ENCODE results near the gene KRCC1. TPM values are rescaled to one million over a fixed set of nuclear protein-coding genes. Genes with fewer than 3 reads are reported as not detected.
"Not testable (repeated sequence)": the region's sequence is repeated elsewhere in the genome, so short reads cannot be mapped to it uniquely, and the experiment has no call there.

KRCC1 gene
- total RNA-seq, 2 donors from 2014 or later: 7.4 to 17.3 TPM

GRCh38 chr2:88048541-88048940, 7.0 kb downstream of the KRCC1 start:
- Mint-ChIP-seq H3K4me3 (no peak overlapping the region), H3K36me3 (peaks cover 7% of the 10 kb centered on the region), H3K27me3 (no peaks in the 10 kb centered on the region), H3K4me1 (ENCODE audit: low read depth in 2 of 2) (peaks cover 7 to 21% of the 10 kb centered on the region in 2 donors), H3K27ac (no peak overlapping the region), H3K9me3 (no peaks in the 10 kb centered on the region)
- ATAC-seq (no peak), DNase-seq (ENCODE audit: low spot score) (no peak)

GRCh38 chr2:88045561-88045960, 10.0 kb downstream of the KRCC1 start:
- not testable (repeated sequence) for H3K27ac Mint-ChIP-seq; H3K36me3 Mint-ChIP-seq; H3K27me3 Mint-ChIP-seq; DNase-seq (ENCODE audit: low spot score); H3K4me3 Mint-ChIP-seq; H3K9me3 Mint-ChIP-seq; ATAC-seq
- peaks cover 12 to 25% of the 10 kb centered on the region in 2 donors for H3K4me1 Mint-ChIP-seq (ENCODE audit: low read depth in 2 of 2)

GRCh38 chr2:88042476-88042875, 13.1 kb downstream of the KRCC1 start:
- Mint-ChIP-seq H3K27ac (peak overlapping the region in 1 of 2 donors; percentile 17), H3K27me3 (no peaks in the 10 kb centered on the region), H3K4me3 (no peak overlapping the region), H3K4me1 (ENCODE audit: low read depth in 2 of 2) (peaks cover 21 to 30% of the 10 kb centered on the region in 2 donors), H3K9me3 (no peaks in the 10 kb centered on the region), H3K36me3 (peaks cover 4% of the 10 kb centered on the region)
- DNase-seq (ENCODE audit: low spot score) (no peak), ATAC-seq (no peak)

- Mint-ChIP-seq H3K36me3 (peaks cover 8% of the 10 kb centered on the region), H3K27me3 (no peaks in the 10 kb centered on the region), H3K4me1 (ENCODE audit: low read depth in 2 of 2) (peaks cover 26 to 28% of the 10 kb centered on the region in 2 donors), H3K27ac (peak overlapping the region in 1 of 2 donors; percentile 6), H3K4me3 (no peak overlapping the region), H3K9me3 (no peaks in the 10 kb centered on the region)
- DNase-seq (ENCODE audit: low spot score): no peak
- no peak for ATAC-seq
These were observed 17.1 kb downstream of the KRCC1 start for GRCh38 chr2:88038263-88039105.

DNA sequence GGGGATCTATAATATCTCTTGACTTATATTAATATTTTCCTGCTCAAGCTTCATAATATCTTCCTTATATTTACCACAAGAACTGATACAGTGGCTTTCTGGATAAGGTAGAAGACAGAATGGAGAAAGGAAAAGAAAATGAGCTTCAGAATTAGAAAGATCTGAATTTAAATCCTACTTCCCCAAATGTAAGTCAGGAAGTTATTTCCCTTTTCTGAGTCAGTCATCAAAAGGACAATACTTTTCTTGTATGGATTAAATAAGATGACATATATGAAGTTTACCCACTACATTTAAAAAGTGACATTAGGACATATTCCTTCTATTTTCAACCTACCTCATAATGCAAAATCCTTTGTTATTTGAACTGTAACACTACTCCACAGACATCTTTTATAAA, 19.0 kb downstream of the KRCC1 start:
- DNase-seq (ENCODE audit: low spot score) (no peak), ATAC-seq (no peak)
- no peaks in the 10 kb centered on the region for H3K9me3 Mint-ChIP-seq
- H3K4me1 Mint-ChIP-seq (ENCODE audit: low read depth in 2 of 2): peaks cover 20% of the 10 kb centered on the region in 2 donors
- no peak overlapping the region for H3K4me3 Mint-ChIP-seq
- H3K36me3 Mint-ChIP-seq: peaks cover 10% of the 10 kb centered on the region
- H3K27me3 Mint-ChIP-seq: no peaks in the 10 kb centered on the region
- H3K27ac Mint-ChIP-seq: no peak overlapping the region

GRCh38 chr2:88036182-88036581, 19.4 kb downstream of the KRCC1 start:
- Mint-ChIP-seq H3K36me3 (peaks cover 10% of the 10 kb centered on the region), H3K27ac (no peak overlapping the region), H3K27me3 (no peaks in the 10 kb centered on the region), H3K9me3 (no peaks in the 10 kb centered on the region), H3K4me1 (ENCODE audit: low read depth in 2 of 2) (peaks cover 20% of the 10 kb centered on the region in 2 donors), H3K4me3 (no peak overlapping the region)
- no peak for ATAC-seq
- no peak for DNase-seq (ENCODE audit: low spot score)

GRCh38 chr2:88032070-88032702, 23.4 kb downstream of the KRCC1 start:
- H3K4me3 Mint-ChIP-seq: no peak overlapping the region
- peaks cover 10 to 14% of the 10 kb centered on the region in 2 donors for H3K4me1 Mint-ChIP-seq (ENCODE audit: low read depth in 2 of 2)
- no peak for ATAC-seq
- no peaks in the 10 kb centered on the region for H3K9me3 Mint-ChIP-seq
- H3K27ac Mint-ChIP-seq: no peak overlapping the region
- no peaks in the 10 kb centered on the region for H3K27me3 Mint-ChIP-seq
- DNase-seq (ENCODE audit: low spot score): no peak
- peaks cover 23% of the 10 kb centered on the region for H3K36me3 Mint-ChIP-seq

DNA sequence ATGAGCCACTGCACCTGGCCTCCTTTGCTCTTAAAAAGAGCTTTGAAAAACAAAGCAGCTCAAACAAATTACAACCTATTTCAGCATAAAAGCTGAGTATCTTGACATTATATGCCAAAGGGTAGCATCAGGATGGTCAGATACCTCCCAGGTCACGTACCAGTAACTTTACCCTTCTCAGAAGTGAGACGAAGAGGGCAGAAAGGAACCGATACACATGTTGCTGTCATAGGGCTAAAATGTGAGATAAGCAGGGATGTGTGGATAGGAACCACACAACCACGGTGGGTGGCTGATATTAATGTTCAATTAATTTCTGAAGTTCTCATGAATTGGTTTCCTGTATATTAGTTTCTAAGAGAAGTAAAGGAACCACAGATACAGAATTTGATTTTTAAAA, 26.7 kb downstream of the KRCC1 start:
- Mint-ChIP-seq H3K36me3 (peaks cover 19% of the 10 kb centered on the region), H3K27ac (peak overlapping the region in 1 of 2 donors; percentile 49), H3K4me1 (ENCODE audit: low read depth in 2 of 2) (peaks cover 5 to 7% of the 10 kb centered on the region in 2 donors), H3K4me3 (no peak overlapping the region), H3K9me3 (no peaks in the 10 kb centered on the region), H3K27me3 (no peaks in the 10 kb centered on the region)
- ATAC-seq (no peak), DNase-seq (ENCODE audit: low spot score) (no peak)

- no peaks in the 10 kb centered on the region for H3K27me3 Mint-ChIP-seq
- H3K36me3 Mint-ChIP-seq: peaks cover 19% of the 10 kb centered on the region
- no peak overlapping the region for H3K4me3 Mint-ChIP-seq
- H3K4me1 Mint-ChIP-seq (ENCODE audit: low read depth in 2 of 2): peaks cover 5 to 7% of the 10 kb centered on the region in 2 donors
- no peak for DNase-seq (ENCODE audit: low spot score)
- H3K27ac Mint-ChIP-seq: peak overlapping the region; percentile 1 to 49
- H3K9me3 Mint-ChIP-seq: no peaks in the 10 kb centered on the region
- no peak for ATAC-seq
These were observed 27.7 kb downstream of the KRCC1 start for GRCh38 chr2:88027697-88028389.

- no peak for ATAC-seq
- peaks cover 14% of the 10 kb centered on the region for H3K36me3 Mint-ChIP-seq
- H3K27ac Mint-ChIP-seq: no peak overlapping the region
- H3K4me3 Mint-ChIP-seq: no peak overlapping the region
- no peaks in the 10 kb centered on the region for H3K27me3 Mint-ChIP-seq
- peaks cover 5 to 7% of the 10 kb centered on the region in 2 donors for H3K4me1 Mint-ChIP-seq (ENCODE audit: low read depth in 2 of 2)
- H3K9me3 Mint-ChIP-seq: no peaks in the 10 kb centered on the region
- no peak for DNase-seq (ENCODE audit: low spot score)
These were observed 31.1 kb downstream of the KRCC1 start for GRCh38 chr2:88024509-88024908.

DNA sequence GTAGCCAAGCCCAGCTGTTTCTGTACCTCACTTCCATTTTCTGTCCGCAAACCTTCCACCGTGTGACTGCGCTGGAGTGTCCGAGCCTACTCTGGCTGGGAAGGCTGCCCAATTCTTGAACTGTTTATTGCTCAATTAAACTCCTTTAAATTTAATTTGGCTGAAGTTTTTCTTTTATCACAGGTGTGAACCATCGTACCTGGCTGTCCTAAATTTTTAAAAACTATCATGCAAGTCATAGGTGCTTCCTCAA, 33.0 kb downstream of the KRCC1 start:
- H3K4me1 Mint-ChIP-seq (ENCODE audit: low read depth in 2 of 2): peaks cover 0 to 2% of the 10 kb centered on the region in 2 donors
- ATAC-seq (no peak), DNase-seq (ENCODE audit: low spot score) (no peak)
- no peaks in the 10 kb centered on the region for H3K27me3 Mint-ChIP-seq
- peaks cover under 1% of the 10 kb centered on the region for H3K36me3 Mint-ChIP-seq
- no peak overlapping the region for H3K27ac Mint-ChIP-seq
- H3K9me3 Mint-ChIP-seq: no peaks in the 10 kb centered on the region
- no peak overlapping the region for H3K4me3 Mint-ChIP-seq

- H3K4me3 Mint-ChIP-seq: no peak overlapping the region
- H3K36me3 Mint-ChIP-seq: no peaks in the 10 kb centered on the region
- ATAC-seq (no peak), DNase-seq (ENCODE audit: low spot score) (no peak)
- H3K4me1 Mint-ChIP-seq (ENCODE audit: low read depth in 2 of 2): peaks cover 8 to 14% of the 10 kb centered on the region in 2 donors
- no peaks in the 10 kb centered on the region for H3K27me3 Mint-ChIP-seq
- H3K27ac Mint-ChIP-seq: no peak overlapping the region
- no peaks in the 10 kb centered on the region for H3K9me3 Mint-ChIP-seq
These were observed 35.6 kb downstream of the KRCC1 start for GRCh38 chr2:88019985-88020384.

GRCh38 chr2:88018909-88019308, 36.7 kb downstream of the KRCC1 start:
- ATAC-seq (no peak), DNase-seq (ENCODE audit: low spot score) (no peak)
- Mint-ChIP-seq H3K4me3 (no peak overlapping the region), H3K27me3 (no peaks in the 10 kb centered on the region), H3K27ac (no peak overlapping the region), H3K4me1 (ENCODE audit: low read depth in 2 of 2) (peaks cover 8 to 14% of the 10 kb centered on the region in 2 donors), H3K36me3 (no peaks in the 10 kb centered on the region), H3K9me3 (no peaks in the 10 kb centered on the region)
